ENCODE measurements around the gene TIMP1. TPM values are rescaled to one million over a fixed set of nuclear protein-coding genes. Genes with fewer than 3 reads are reported as not detected.

TIMP1 gene
- total and polyA plus RNA-seq, 2 of the 13 experiments (the other 11 are each of a cell fraction or from before 2014, with no cell fraction given) = 12.3 to 45.8 TPM

GRCh38 chrX:47590984-47591383 lies 8.7 kb downstream of the TIMP1 start:
- 14% methylated on average over 3 of the region's 5 CpGs for WGBS (ENCODE audit: low lambda C conversion rate)
- DNase-seq (ENCODE audit: low spot score) (no peak), FAIRE-seq (no peak), ATAC-seq (no peak)
- no peak for TF ChIP-seq ZC3H4 (CRISPR knock-in tag; IDR thresholded peaks at IDR 0.05; ENCODE audit: borderline replicate concordance)
- no peak for TF ChIP-seq SIN3B (IDR thresholded peaks at IDR 0.05; ENCODE audit: low read length)
- no peak for TF ChIP-seq ZNF468 (CRISPR knock-in tag; IDR thresholded peaks at IDR 0.05)
- no TSS peak for BruUV-seq (replicated peaks)
- no peaks in the 10 kb centered on the region; a peak in 1 of 5 replicates for H3K27me3 ChIP-seq (ENCODE audit: control insufficient read depth in 1 of 2, insufficient read depth in 2 of 2, low read length in 2 of 2)
- CTCF ChIA-PET (ENCODE audit: low intra/inter-chr PET ratio, low total read pairs) = no interaction called here
- H3K36me3 ChIP-seq (replicated peaks in 1 of 2; ENCODE audit: control insufficient read depth in 1 of 2, insufficient read depth in 2 of 2, low read length in 2 of 2) = no peaks in the 10 kb centered on the region
- no peaks in the 10 kb centered on the region for H3K79me2 ChIP-seq (ENCODE audit: insufficient read depth, low read length)
- H3K9me3 ChIP-seq (ENCODE audit: low read length) = no peaks in the 10 kb centered on the region
- H3K4me3 ChIP-seq (replicated peaks in 1 of 3; ENCODE audit: insufficient read depth in 1 of 3, low read depth in 2 of 3, low read length in 3 of 3) = no peak overlapping the region
- H3K4me1 ChIP-seq (ENCODE audit: insufficient read depth, low read length) = no peaks in the 10 kb centered on the region
- intact Hi-C loops (cut with micrococcal nuclease; ENCODE audit: unreplicated experiment) (no loop called here), in situ Hi-C loops (cut with HindIII; ENCODE audit: extremely low pct_ligation_motif_present, low pct_unique_long_range_greater_than_20kb) (no loop called here)
- H3K4me2 ChIP-seq (ENCODE audit: low read depth, low read length) = no peak overlapping the region
- H4K20me1 ChIP-seq (ENCODE audit: insufficient read depth, low read length) = no peaks in the 10 kb centered on the region
- H3K27ac ChIP-seq (ENCODE audit: extremely low read length, insufficient read depth, low read length) = no peak overlapping the region
- H3K9ac ChIP-seq (ENCODE audit: insufficient read depth, low read depth, low read length) = no peak overlapping the region
- no peak overlapping the region for H2AFZ ChIP-seq (ENCODE audit: low read length)
- POLR2A ChIA-PET = no interaction called here

- POLR2A ChIA-PET = no interaction called here
- CTCF ChIA-PET (ENCODE audit: low intra/inter-chr PET ratio, low total read pairs) = no interaction called here
- Histone ChIP-seq H3K79me2 (ENCODE audit: insufficient read depth, low read length) (no peaks in the 10 kb centered on the region), H3K9me3 (ENCODE audit: low read length) (no peaks in the 10 kb centered on the region), H3K27me3 (ENCODE audit: control insufficient read depth in 1 of 2, insufficient read depth in 2 of 2, low read length in 2 of 2) (no peaks in the 10 kb centered on the region; a peak in 1 of 5 replicates), H3K4me1 (ENCODE audit: insufficient read depth, low read length) (no peaks in the 10 kb centered on the region), H3K9ac (ENCODE audit: insufficient read depth, low read depth, low read length) (no peak overlapping the region), H3K36me3 (replicated peaks in 1 of 2; ENCODE audit: control insufficient read depth in 1 of 2, insufficient read depth in 2 of 2, low read length in 2 of 2) (no peaks in the 10 kb centered on the region), H3K4me3 (replicated peaks in 1 of 3; ENCODE audit: insufficient read depth in 1 of 3, low read depth in 2 of 3, low read length in 3 of 3) (no peak overlapping the region), H3K4me2 (ENCODE audit: low read depth, low read length) (no peak overlapping the region), H2AFZ (ENCODE audit: low read length) (no peak overlapping the region), H4K20me1 (ENCODE audit: insufficient read depth, low read length) (no peaks in the 10 kb centered on the region), H3K27ac (ENCODE audit: extremely low read length, insufficient read depth, low read length) (no peak overlapping the region)
- FAIRE-seq (no peak), ATAC-seq (no peak), DNase-seq (ENCODE audit: low spot score) (no peak)
- in situ Hi-C loops (cut with HindIII; ENCODE audit: extremely low pct_ligation_motif_present, low pct_unique_long_range_greater_than_20kb) = no loop called here
- 3% methylated on average over 4 of the region's 4 CpGs for WGBS (ENCODE audit: low lambda C conversion rate)
- intact Hi-C loops (cut with micrococcal nuclease; ENCODE audit: unreplicated experiment) = no loop called here
- BruUV-seq (replicated peaks) = no TSS peak
- TF ChIP-seq ZBTB14 (CRISPR knock-in tag; IDR thresholded peaks at IDR 0.05) (no peak), DRAP1 (CRISPR knock-in tag; IDR thresholded peaks at IDR 0.05) (no peak), MYNN (CRISPR knock-in tag; IDR thresholded peaks at IDR 0.05; ENCODE audit: low read depth) (no peak), TFDP2 (CRISPR knock-in tag; IDR thresholded peaks at IDR 0.05) (no peak), ZNF460 (CRISPR knock-in tag; IDR thresholded peaks at IDR 0.05; ENCODE audit: borderline replicate concordance) (no peak), ZMAT3 (CRISPR knock-in tag; conservative IDR thresholded peaks at IDR 0.05) (no peak), TAF15 (IDR thresholded peaks at IDR 0.05; ENCODE audit: low read depth, low read length, poor library complexity, severe bottlenecking) (no peak)
Measured at GRCh38 chrX:47593522-47593921, 11.3 kb downstream of the TIMP1 start.

All from HepG2 (cell line).